GM13976 (cell line): ENCODE results near the gene NFASC.

Experiments used
- DNase-seq: peaks from one replicate; pipeline ENCODE4 v3.0.0; 2012; ENCODE audit warnings: low spot score
- in situ Hi-C: fragments of 300-500 bp; cut with MboI; formaldehyde crosslinking; loops from one replicate; pipeline ENCODE4 v1.12.0; 2022; ENCODE audit warnings: low sequenced_read_pairs, mixed read lengths, inconsistent platforms; ENCODE audit not compliant: unreplicated experiment
- TF ChIP-seq, protein P1 (sequence below): IDR thresholded peaks from 2 replicates; pipeline ENCODE4 v1.5.1; 2012; ENCODE audit warnings: borderline replicate concordance, mild to moderate bottlenecking; ENCODE audit not compliant: insufficient read depth; ENCODE audit errors: extremely low read depth, missing control alignments, control extremely low read depth

The NFASC gene

DNA sequence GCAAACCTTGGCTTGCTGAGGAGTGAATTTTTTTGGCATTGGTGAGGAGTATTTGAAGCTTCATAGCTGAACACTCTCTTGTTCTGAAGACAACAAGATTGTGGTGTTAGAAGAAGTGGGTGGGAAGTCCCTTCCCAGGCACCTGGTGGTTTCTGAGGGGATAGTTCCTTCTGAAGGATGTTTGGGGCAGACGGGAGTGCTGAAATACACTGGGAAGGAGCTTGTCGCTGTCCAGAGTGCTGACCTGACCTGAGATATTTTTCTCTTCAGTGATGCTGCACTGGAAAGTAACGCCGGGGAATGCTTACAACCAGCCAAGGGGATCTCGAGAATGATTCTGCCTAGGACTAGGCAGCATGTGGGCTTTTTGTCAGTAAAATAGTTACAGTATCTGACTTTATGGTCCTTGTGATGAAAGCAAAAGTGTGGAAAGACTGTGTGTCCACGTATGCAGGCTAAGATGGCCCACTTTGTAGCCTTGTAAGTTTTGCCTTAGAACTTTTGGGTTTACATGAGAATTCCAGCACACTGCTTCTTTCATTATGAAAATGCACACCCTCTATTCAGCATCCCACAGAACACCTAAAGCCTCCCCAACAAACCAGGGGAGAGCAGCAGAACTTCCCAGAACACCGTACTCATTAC, 33.1 kb upstream of the NFASC start:
- TF ChIP-seq, protein P1, sequence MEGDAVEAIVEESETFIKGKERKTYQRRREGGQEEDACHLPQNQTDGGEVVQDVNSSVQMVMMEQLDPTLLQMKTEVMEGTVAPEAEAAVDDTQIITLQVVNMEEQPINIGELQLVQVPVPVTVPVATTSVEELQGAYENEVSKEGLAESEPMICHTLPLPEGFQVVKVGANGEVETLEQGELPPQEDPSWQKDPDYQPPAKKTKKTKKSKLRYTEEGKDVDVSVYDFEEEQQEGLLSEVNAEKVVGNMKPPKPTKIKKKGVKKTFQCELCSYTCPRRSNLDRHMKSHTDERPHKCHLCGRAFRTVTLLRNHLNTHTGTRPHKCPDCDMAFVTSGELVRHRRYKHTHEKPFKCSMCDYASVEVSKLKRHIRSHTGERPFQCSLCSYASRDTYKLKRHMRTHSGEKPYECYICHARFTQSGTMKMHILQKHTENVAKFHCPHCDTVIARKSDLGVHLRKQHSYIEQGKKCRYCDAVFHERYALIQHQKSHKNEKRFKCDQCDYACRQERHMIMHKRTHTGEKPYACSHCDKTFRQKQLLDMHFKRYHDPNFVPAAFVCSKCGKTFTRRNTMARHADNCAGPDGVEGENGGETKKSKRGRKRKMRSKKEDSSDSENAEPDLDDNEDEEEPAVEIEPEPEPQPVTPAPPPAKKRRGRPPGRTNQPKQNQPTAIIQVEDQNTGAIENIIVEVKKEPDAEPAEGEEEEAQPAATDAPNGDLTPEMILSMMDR, result no peak
- in situ Hi-C loops, result no loop called here
- DNase-seq, result peak; percentile 47

DNA sequence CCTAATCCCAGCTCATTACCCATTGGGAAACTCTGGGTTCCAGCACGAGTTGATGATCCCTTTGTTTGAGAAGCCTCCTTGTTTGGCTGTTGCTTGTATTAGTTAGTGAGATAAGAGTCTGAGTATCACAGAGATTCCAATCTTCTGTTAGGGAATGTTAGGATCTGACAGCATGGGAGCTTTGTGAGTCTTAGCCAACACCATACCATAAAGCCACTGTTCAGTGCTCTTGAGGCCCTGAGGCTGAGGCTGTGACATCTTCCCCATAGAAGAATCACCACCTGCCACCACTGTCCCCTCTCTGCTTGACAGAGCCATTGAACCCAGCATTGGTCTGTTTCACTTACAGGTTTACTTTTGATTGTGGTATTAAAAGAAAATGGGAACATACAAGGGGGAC, 29.3 kb upstream of the NFASC start:
- in situ Hi-C loops, result no loop called here
- TF ChIP-seq, protein P1, result no peak
- DNase-seq, result no peak

GRCh38 chr1:204841798-204842197, 28.9 kb upstream of the NFASC start:
- TF ChIP-seq, protein P1, result no peak
- in situ Hi-C loops, result no loop called here
- no peak for DNase-seq

- in situ Hi-C loops, result no loop called here
- DNase-seq, result no peak
- TF ChIP-seq, protein P1, result no peak
Measured at GRCh38 chr1:204842369-204842768, 28.3 kb upstream of the NFASC start.

- in situ Hi-C loops, result no loop called here
- DNase-seq, result no peak
- TF ChIP-seq, protein P1, result no peak
Measured at GRCh38 chr1:204842892-204843291, 27.8 kb upstream of the NFASC start.

- in situ Hi-C loops, result no loop called here
- TF ChIP-seq, protein P1, result no peak
- DNase-seq, result no peak
Measured at GRCh38 chr1:204846546-204846945, 24.1 kb upstream of the NFASC start.
